K562 (cell line): ENCODE measurements around the gene INSR. TPM values are rescaled to one million over a fixed set of nuclear protein-coding genes. Genes with fewer than 3 reads are reported as not detected.
A peak's percentile ranks its signal among the peaks of the same experiment; 100 is the strongest.

Experiments used
- BCOR ChIP-seq: fragments of 450-650 bp; IDR thresholded peaks from 2 replicates; pipeline ENCODE4 v1.6.1; 2016
- DDX20 ChIP-seq: fragments of 450-650 bp; IDR thresholded peaks from 2 replicates; pipeline ENCODE4 v1.6.1; 2016; ENCODE audit warnings: missing genetic modification characterization, low read depth, mild to moderate bottlenecking, missing compliant biosample characterization, moderate library complexity
- GATAD2B ChIP-seq: fragments of 450-650 bp; IDR thresholded peaks from 2 replicates; pipeline ENCODE4 v1.6.1; 2017; ENCODE audit warnings: mild to moderate bottlenecking, borderline replicate concordance
- HBP1 ChIP-seq: fragments of 450-650 bp; formaldehyde crosslinking; IDR thresholded peaks from 2 replicates; pipeline ENCODE4 v1.4.0; 2022; ENCODE audit warnings: missing genetic modification characterization
- HDGF ChIP-seq: fragments of 450-650 bp; IDR thresholded peaks from 2 replicates; pipeline ENCODE4 v1.6.1; 2016
- HIVEP1 ChIP-seq: fragments of 250-450 bp; sonication (Bioruptor Pico); IDR thresholded peaks from 2 replicates; pipeline ENCODE4 v1.4.0; 2020; ENCODE audit warnings: mild to moderate bottlenecking
- HLTF ChIP-seq: fragments of 450-650 bp; IDR thresholded peaks from 2 replicates; pipeline ENCODE4 v1.6.1; 2016
- LCOR ChIP-seq: sonication (generic); formaldehyde crosslinking; IDR thresholded peaks from 2 replicates; pipeline ENCODE4 v1.8.0; 2022; ENCODE audit warnings: mild to moderate bottlenecking, missing genetic modification reagents
- MAZ ChIP-seq, 2 experiments: fragments of 450-650 bp in 1 of 2; sonication (generic) in 1 of 2; formaldehyde crosslinking; IDR thresholded peaks in 1 of 2; conservative IDR thresholded peaks in 1 of 2; 2 replicates each; pipeline versions ENCODE4 v1.4.0 to v1.5.0; 2020; ENCODE audit warnings: mild to moderate bottlenecking in 1 of 2, missing genetic modification reagents in 1 of 2
- MCM3 ChIP-seq: fragments of 450-650 bp; IDR thresholded peaks from 2 replicates; pipeline ENCODE4 v1.6.1; 2016
- MIER1 ChIP-seq: fragments of 450-650 bp; IDR thresholded peaks from 2 replicates; pipeline ENCODE4 v1.6.1; 2016; ENCODE audit warnings: antibody characterized with exemption, mild to moderate bottlenecking, low read depth
- MTA3 ChIP-seq: fragments of 450-650 bp; formaldehyde crosslinking; IDR thresholded peaks from 2 replicates; pipeline ENCODE4 v1.6.1; 2017; ENCODE audit warnings: mild to moderate bottlenecking, borderline replicate concordance
- NR4A1 ChIP-seq, 2 experiments: fragments of 250-450 bp in 1 of 2; fragments of 450-650 bp in 1 of 2; sonication (Bioruptor Pico) in 1 of 2; IDR thresholded peaks; 2 replicates each; pipeline versions ENCODE4 v1.4.0 to v1.6.1; 2016 to 2020; ENCODE audit warnings: mild to moderate bottlenecking in 2 of 2, missing compliant biosample characterization in 1 of 2, missing genetic modification characterization in 1 of 2, moderate library complexity in 1 of 2
- TEAD4 ChIP-seq, 2 experiments: sonication (generic) in 1 of 2; formaldehyde crosslinking in 1 of 2; IDR thresholded peaks; 2 replicates each; pipeline versions ENCODE4 v1.6.1 to v1.8.0; 2012 to 2022; ENCODE audit warnings: borderline replicate concordance in 1 of 2, inconsistent platforms in 1 of 2, low read length in 1 of 2, mild to moderate bottlenecking in 1 of 2, missing genetic modification reagents in 1 of 2
- TGIF2 ChIP-seq: sonication (generic); formaldehyde crosslinking; IDR thresholded peaks from 2 replicates; pipeline ENCODE4 v1.8.1; 2022; ENCODE audit warnings: mild to moderate bottlenecking, missing genetic modification reagents, moderate library complexity
- U2AF2 ChIP-seq: fragments of 200-400 bp; formaldehyde crosslinking; optimal IDR thresholded peaks from 2 replicates; pipeline ENCODE3; 2017; ENCODE audit warnings: low read depth, mild to moderate bottlenecking, low read length
- VEZF1 ChIP-seq: fragments of 200-800 bp; sonication (Bioruptor generic); IDR thresholded peaks from 2 replicates; pipeline ENCODE4 v1.6.1; 2017; ENCODE audit warnings: missing genetic modification characterization, missing compliant biosample characterization
- ZNF143 ChIP-seq: sonication (generic); formaldehyde crosslinking; IDR thresholded peaks from 2 replicates; pipeline ENCODE4 v1.9.0; 2022; ENCODE audit warnings: mild to moderate bottlenecking, missing genetic modification reagents
- ZNF77 ChIP-seq: fragments of 250-450 bp; sonication (Bioruptor Pico); IDR thresholded peaks from 2 replicates; pipeline ENCODE4 v1.5.0; 2020
- polyA plus RNA-seq, 8 experiments: library from polyadenylated mRNA; depleted of rRNA in 4 of 8; stranded (reverse) in 5 of 8; unstranded in 3 of 8; fragments of >200 nt; fragmentation: Nextera tagmentation in 2 of 8; fragmentation: Illumina TruSeq in 1 of 8; extraction: Ambion mirVana in 2 of 8; extraction: Trizol in 1 of 8; gene quantifications; 2 replicates each; pipeline versions ENCODE4 v1.2.1 to v1.2.3, GENCODE V29; 2011 to 2014; ENCODE audit warnings: inconsistent platforms in 1 of 8, missing spikeins in 1 of 8
- total RNA-seq, 7 experiments: library from RNA; depleted of rRNA in 6 of 7; stranded (reverse); fragments of >200 nt in 6 of 7; fragmentation: Illumina TruSeq in 2 of 7; extraction: Trizol in 2 of 7; gene quantifications; 2 replicates each; pipeline versions ENCODE4 v1.2.1 to v1.2.3, GENCODE V29; 2011 to 2021; ENCODE audit warnings: low replicate concordance in 1 of 7
- TF ChIP-seq, protein P1 (sequence below): fragments of 450-650 bp; IDR thresholded peaks from 2 replicates; pipeline ENCODE4 v1.6.1; 2014; ENCODE audit warnings: low read depth, mild to moderate bottlenecking, moderate library complexity, borderline replicate concordance
- TF ChIP-seq, protein P2 (sequence below): sonication (generic); formaldehyde crosslinking; IDR thresholded peaks from 2 replicates; pipeline ENCODE4 v1.8.0; 2022; ENCODE audit warnings: missing genetic modification reagents, mild to moderate bottlenecking, moderate library complexity, borderline replicate concordance

INSR gene
- total and polyA plus RNA-seq, 9 of the 15 experiments (the other 6 are each of a cell fraction or from before 2014, with no cell fraction given): 0.04 to 0.88 (median 0.41) TPM

GRCh38 chr19:7197760-7198696 lies 96.2 kb downstream of the INSR start (continued):
- peak; percentile 67 for TF ChIP-seq VEZF1 (CRISPR knock-in tag)
- TF ChIP-seq U2AF2: no peak
- no peak for TF ChIP-seq TGIF2 (CRISPR knock-in tag)
- no peak for TF ChIP-seq ZNF143 (CRISPR knock-in tag)
- no peak for TF ChIP-seq DDX20 (tag)
- 0 out of 2 replicates have a peak, but pooled peaks have one; percentile 19 for TF ChIP-seq TEAD4 (IDR thresholded peaks at IDR 0.05; ENCODE audit: low read length)
- TF ChIP-seq TEAD4 (CRISPR knock-in tag; IDR thresholded peaks at IDR 0.05; ENCODE audit: borderline replicate concordance): no peak
- no peak for TF ChIP-seq LCOR (CRISPR knock-in tag)
- TF ChIP-seq, protein P1, sequence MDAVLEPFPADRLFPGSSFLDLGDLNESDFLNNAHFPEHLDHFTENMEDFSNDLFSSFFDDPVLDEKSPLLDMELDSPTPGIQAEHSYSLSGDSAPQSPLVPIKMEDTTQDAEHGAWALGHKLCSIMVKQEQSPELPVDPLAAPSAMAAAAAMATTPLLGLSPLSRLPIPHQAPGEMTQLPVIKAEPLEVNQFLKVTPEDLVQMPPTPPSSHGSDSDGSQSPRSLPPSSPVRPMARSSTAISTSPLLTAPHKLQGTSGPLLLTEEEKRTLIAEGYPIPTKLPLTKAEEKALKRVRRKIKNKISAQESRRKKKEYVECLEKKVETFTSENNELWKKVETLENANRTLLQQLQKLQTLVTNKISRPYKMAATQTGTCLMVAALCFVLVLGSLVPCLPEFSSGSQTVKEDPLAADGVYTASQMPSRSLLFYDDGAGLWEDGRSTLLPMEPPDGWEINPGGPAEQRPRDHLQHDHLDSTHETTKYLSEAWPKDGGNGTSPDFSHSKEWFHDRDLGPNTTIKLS: peak; percentile 97; the same call in 1 of the 2 replicates
- peak; percentile 49; the same call in 1 of the 2 replicates for TF ChIP-seq BCOR
- TF ChIP-seq ZNF77 (CRISPR knock-in tag): no peak
- peak; percentile 85 for TF ChIP-seq GATAD2B
- TF ChIP-seq HDGF: peak; percentile 79; the same call in 1 of the 2 replicates
- TF ChIP-seq NR4A1 (CRISPR knock-in tag; IDR thresholded peaks at IDR 0.05): no peak
- TF ChIP-seq NR4A1 (tag; IDR thresholded peaks at IDR 0.05): no peak
- TF ChIP-seq HLTF: peak; percentile 87
- TF ChIP-seq HBP1: peak; percentile 85; the same call in 1 of the 2 replicates
- TF ChIP-seq, protein P2, sequence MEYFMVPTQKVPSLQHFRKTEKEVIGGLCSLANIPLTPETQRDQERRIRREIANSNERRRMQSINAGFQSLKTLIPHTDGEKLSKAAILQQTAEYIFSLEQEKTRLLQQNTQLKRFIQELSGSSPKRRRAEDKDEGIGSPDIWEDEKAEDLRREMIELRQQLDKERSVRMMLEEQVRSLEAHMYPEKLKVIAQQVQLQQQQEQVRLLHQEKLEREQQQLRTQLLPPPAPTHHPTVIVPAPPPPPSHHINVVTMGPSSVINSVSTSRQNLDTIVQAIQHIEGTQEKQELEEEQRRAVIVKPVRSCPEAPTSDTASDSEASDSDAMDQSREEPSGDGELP (CRISPR knock-in tag): peak; percentile 79
- TF ChIP-seq MTA3: peak; percentile 27; the same call in 1 of the 2 replicates
- TF ChIP-seq MCM3: 0 out of 2 replicates have a peak, but pooled peaks have one; percentile 69
- TF ChIP-seq MAZ (CRISPR knock-in tag; conservative IDR thresholded peaks at IDR 0.05 in 1 of 2, IDR thresholded peaks at IDR 0.05 in 1 of 2): peak; percentile 83 to 88
- TF ChIP-seq MIER1: peak; percentile 26; the same call in 1 of the 2 replicates
- no peak for TF ChIP-seq HIVEP1 (CRISPR knock-in tag)
